Activated T-helper 1 cell treated with anti-CD3 and anti-CD28 coated beads, Interleukin-12 subunit alpha, Interleukin-12 subunit beta, Interleukin-2, Interleukin-4 antibody, amounts not matched to agents 30 ng/mL and 10 ng/mL and 1 ng/mL, durations not matched to agents 14 hours and 24 hours and 36 hours (primary cell): ENCODE measurements around the gene FAM200C. TPM values are rescaled to one million over a fixed set of nuclear protein-coding genes. Genes with fewer than 3 reads are reported as not detected.

Experiments used
- DNase-seq: peaks from one replicate; pipeline ENCODE4 v3.0.0; 2021; ENCODE audit warnings: low spot score
- H3K27ac Mint-ChIP-seq: one replicate; pipeline ENCODE4 v1.8.0; 2021; ENCODE audit warnings: mild to moderate bottlenecking, mixed read lengths
- H3K27me3 Mint-ChIP-seq: one replicate; pipeline ENCODE4 v1.8.0; 2022; ENCODE audit warnings: mild to moderate bottlenecking, moderate library complexity, mixed read lengths; ENCODE audit not compliant: insufficient read depth
- H3K36me3 Mint-ChIP-seq: one replicate; pipeline ENCODE4 v1.8.0; 2021; ENCODE audit warnings: low read depth, mixed read lengths
- H3K4me1 Mint-ChIP-seq: one replicate; pipeline ENCODE4 v1.8.0; 2021; ENCODE audit warnings: low read depth, mixed read lengths
- H3K4me3 Mint-ChIP-seq: one replicate; pipeline ENCODE4 v1.8.0; 2021; ENCODE audit warnings: mild to moderate bottlenecking, moderate library complexity, mixed read lengths
- H3K9me3 Mint-ChIP-seq: one replicate; pipeline ENCODE4 v1.8.0; 2021; ENCODE audit warnings: mixed read lengths
- intact Hi-C: fragments of 100-400 bp; cut with micrococcal nuclease; formaldehyde crosslinking; loops from one replicate; pipeline ENCODE4 v1.15.1; 2024
- total RNA-seq: library from RNA; stranded (reverse); gene quantifications from 2 replicates; pipeline ENCODE4 v1.2.3, GENCODE V29; 2022

The FAM200C gene
- total RNA-seq, 1 donor from 2014 or later, result 0.65 TPM

- peaks cover 13% of the 10 kb centered on the region for H3K36me3 Mint-ChIP-seq
- H3K9me3 Mint-ChIP-seq, result no peaks in the 10 kb centered on the region
- peaks cover 18% of the 10 kb centered on the region for H3K4me1 Mint-ChIP-seq
- intact Hi-C loops, result no loop called here
- peak overlapping the region; percentile 87 for H3K4me3 Mint-ChIP-seq
- H3K27me3 Mint-ChIP-seq, result no peaks in the 10 kb centered on the region
- no peak overlapping the region for H3K27ac Mint-ChIP-seq
- DNase-seq, result no peak
These were observed 1.0 kb downstream of the FAM200C start for GRCh38 chr5:160398806-160399205.

GRCh38 chr5:160397492-160397891, 2.4 kb downstream of the FAM200C start:
- DNase-seq, result no peak
- H3K27ac Mint-ChIP-seq, result no peak overlapping the region
- H3K4me3 Mint-ChIP-seq, result no peak overlapping the region
- H3K4me1 Mint-ChIP-seq, result peaks cover 18% of the 10 kb centered on the region
- peaks cover 6% of the 10 kb centered on the region for H3K36me3 Mint-ChIP-seq
- H3K9me3 Mint-ChIP-seq, result no peaks in the 10 kb centered on the region
- H3K27me3 Mint-ChIP-seq, result no peaks in the 10 kb centered on the region
- intact Hi-C loops, result no loop called here

GRCh38 chr5:160395111-160395510, 4.7 kb downstream of the FAM200C start:
- Mint-ChIP-seq H3K9me3 (no peaks in the 10 kb centered on the region), H3K27me3 (no peaks in the 10 kb centered on the region), H3K4me1 (peaks cover 16% of the 10 kb centered on the region), H3K27ac (no peak overlapping the region), H3K36me3 (peaks cover 2% of the 10 kb centered on the region), H3K4me3 (no peak overlapping the region)
- intact Hi-C loops, result no loop called here
- DNase-seq, result no peak

- intact Hi-C loops, result loop anchor here (1.0 kb wide), 1 partner anchor 369 kb away; no protein-coding TSS in a partner anchor
These were observed 8.8 kb downstream of the FAM200C start for GRCh38 chr5:160390787-160391696.

GRCh38 chr5:160387445-160387844, 12.4 kb downstream of the FAM200C start:
- DNase-seq, result no peak
- Mint-ChIP-seq H3K9me3 (peaks cover 13% of the 10 kb centered on the region), H3K27ac (no peak overlapping the region), H3K4me1 (no peaks in the 10 kb centered on the region), H3K4me3 (no peak overlapping the region), H3K36me3 (no peaks in the 10 kb centered on the region), H3K27me3 (peaks cover 18% of the 10 kb centered on the region)
- intact Hi-C loops, result no loop called here

More at GRCh38 chr5:160390787-160391696, 8.8 kb downstream of the FAM200C start:
- Mint-ChIP-seq H3K27ac (no peak overlapping the region), H3K4me3 (no peak overlapping the region), H3K36me3 (no peaks in the 10 kb centered on the region), H3K4me1 (no peaks in the 10 kb centered on the region), H3K27me3 (peaks cover 4% of the 10 kb centered on the region), H3K9me3 (peaks cover 13% of the 10 kb centered on the region)
- no peak for DNase-seq

- DNase-seq, result no peak
- intact Hi-C loops, result no loop called here
- no peaks in the 10 kb centered on the region for H3K36me3 Mint-ChIP-seq
- H3K4me1 Mint-ChIP-seq, result no peaks in the 10 kb centered on the region
- peaks cover 29% of the 10 kb centered on the region for H3K27me3 Mint-ChIP-seq
- no peak overlapping the region for H3K27ac Mint-ChIP-seq
- peaks cover 13% of the 10 kb centered on the region for H3K9me3 Mint-ChIP-seq
- H3K4me3 Mint-ChIP-seq, result no peak overlapping the region
These were observed 14.4 kb downstream of the FAM200C start for GRCh38 chr5:160385496-160385895.

- Mint-ChIP-seq H3K4me3 (no peak overlapping the region), H3K27ac (no peak overlapping the region), H3K9me3 (peaks cover 13% of the 10 kb centered on the region), H3K4me1 (no peaks in the 10 kb centered on the region), H3K27me3 (peaks cover 32% of the 10 kb centered on the region), H3K36me3 (no peaks in the 10 kb centered on the region)
- intact Hi-C loops, result no loop called here
- no peak for DNase-seq
These were observed 15.2 kb downstream of the FAM200C start for GRCh38 chr5:160384681-160385080.

- Mint-ChIP-seq H3K27ac (no peak overlapping the region), H3K27me3 (peaks cover 34% of the 10 kb centered on the region), H3K36me3 (no peaks in the 10 kb centered on the region), H3K9me3 (peaks cover 4% of the 10 kb centered on the region), H3K4me1 (no peaks in the 10 kb centered on the region), H3K4me3 (no peak overlapping the region)
- intact Hi-C loops, result no loop called here
- no peak for DNase-seq
These were observed 17.5 kb downstream of the FAM200C start for GRCh38 chr5:160382346-160382745.

- Mint-ChIP-seq H3K36me3 (no peaks in the 10 kb centered on the region), H3K27ac (no peak overlapping the region), H3K4me1 (no peaks in the 10 kb centered on the region), H3K9me3 (no peaks in the 10 kb centered on the region), H3K27me3 (peaks cover 42% of the 10 kb centered on the region), H3K4me3 (no peak overlapping the region)
- intact Hi-C loops, result no loop called here
- no peak for DNase-seq
These were observed 19.8 kb downstream of the FAM200C start for GRCh38 chr5:160380041-160380440.

GRCh38 chr5:160379511-160379910, 20.3 kb downstream of the FAM200C start:
- H3K4me3 Mint-ChIP-seq, result no peak overlapping the region
- intact Hi-C loops, result no loop called here
- peaks cover 45% of the 10 kb centered on the region for H3K27me3 Mint-ChIP-seq
- no peaks in the 10 kb centered on the region for H3K9me3 Mint-ChIP-seq
- no peak overlapping the region for H3K27ac Mint-ChIP-seq
- no peak for DNase-seq
- H3K36me3 Mint-ChIP-seq, result no peaks in the 10 kb centered on the region
- no peaks in the 10 kb centered on the region for H3K4me1 Mint-ChIP-seq

- no peaks in the 10 kb centered on the region for H3K36me3 Mint-ChIP-seq
- no peak overlapping the region for H3K27ac Mint-ChIP-seq
- no peaks in the 10 kb centered on the region for H3K4me1 Mint-ChIP-seq
- no peak overlapping the region for H3K4me3 Mint-ChIP-seq
- H3K9me3 Mint-ChIP-seq, result no peaks in the 10 kb centered on the region
- intact Hi-C loops, result no loop called here
- peaks cover 50% of the 10 kb centered on the region for H3K27me3 Mint-ChIP-seq
- no peak for DNase-seq
These were observed 21.5 kb downstream of the FAM200C start for GRCh38 chr5:160378330-160378729.

GRCh38 chr5:160377651-160378050, 22.2 kb downstream of the FAM200C start:
- Mint-ChIP-seq H3K27ac (no peak overlapping the region), H3K9me3 (no peaks in the 10 kb centered on the region), H3K27me3 (peaks cover 53% of the 10 kb centered on the region), H3K4me1 (no peaks in the 10 kb centered on the region), H3K4me3 (no peak overlapping the region), H3K36me3 (no peaks in the 10 kb centered on the region)
- no peak for DNase-seq
- intact Hi-C loops, result no loop called here

GRCh38 chr5:160376416-160376815, 23.4 kb downstream of the FAM200C start:
- Mint-ChIP-seq H3K27me3 (peaks cover 56% of the 10 kb centered on the region), H3K27ac (no peak overlapping the region), H3K9me3 (no peaks in the 10 kb centered on the region), H3K4me3 (no peak overlapping the region), H3K4me1 (no peaks in the 10 kb centered on the region), H3K36me3 (no peaks in the 10 kb centered on the region)
- intact Hi-C loops, result no loop called here
- no peak for DNase-seq
